Peyer's patch (tissue), 4 donors: Measurements from ENCODE around the gene TM9SF4. TPM values are rescaled to one million over a fixed set of nuclear protein-coding genes. Genes with fewer than 3 reads are reported as not detected.

Experiments
- DNase-seq, 3 donors: peaks; one replicate each; pipeline ENCODE4 v3.0.0-alpha.2; 2017 to 2019
- H3K27ac ChIP-seq, 4 donors: fragments of 200-600 bp; sonication (generic); one replicate each; pipeline ENCODE4 v1.5.1; 2016 to 2019
- H3K27me3 ChIP-seq, 2 donors: fragments of 200-600 bp; sonication (generic); one replicate each; pipeline ENCODE4 v1.5.1; 2019
- H3K36me3 ChIP-seq, 3 donors: fragments of 200-600 bp; sonication (generic); one replicate each; pipeline ENCODE4 v1.5.1; 2016 to 2019
- H3K4me1 ChIP-seq, 4 donors: fragments of 200-600 bp; sonication (generic); one replicate each; pipeline ENCODE4 v1.5.1; 2016 to 2019
- H3K4me3 ChIP-seq, 4 donors: fragments of 200-600 bp; sonication (generic); 1 replicate in 3 of 4; 2 replicates in 1 of 4; pipeline ENCODE4 v1.5.1; 2016 to 2019; ENCODE audit warnings: mild to moderate bottlenecking in 1 of 4
- H3K9me3 ChIP-seq, 4 donors: fragments of 200-600 bp; sonication (generic); one replicate each; pipeline ENCODE4 v1.5.1; 2016 to 2019; ENCODE audit warnings: mild to moderate bottlenecking in 1 of 4
- CTCF ChIP-seq, 6 experiments: fragments of 450-650 bp in 4 of 6; fragments of 200-600 bp in 2 of 6; sonication (generic) in 1 of 6; IDR thresholded peaks; one replicate each; pipeline ENCODE4 v1.5.1; 2017 to 2019; ENCODE audit warnings: antibody characterized with exemption in 6 of 6, mild to moderate bottlenecking in 3 of 6, moderate library complexity in 1 of 6
- POLR2A ChIP-seq, 2 donors: fragments of 450-650 bp; IDR thresholded peaks; one replicate each; pipeline ENCODE4 v1.5.1; 2017; ENCODE audit warnings: antibody characterized with exemption in 2 of 2, mild to moderate bottlenecking in 2 of 2, moderate library complexity in 2 of 2
- total RNA-seq, 4 donors: library from RNA; depleted of rRNA; stranded (reverse); fragments of >200 nt; gene quantifications; one replicate each; pipeline ENCODE4 v1.1.0, GENCODE V29; 2016

Gene TM9SF4
- total RNA-seq, 4 donors from 2014 or later, result 28.9 to 59.5 (median 45.5) TPM

DNA sequence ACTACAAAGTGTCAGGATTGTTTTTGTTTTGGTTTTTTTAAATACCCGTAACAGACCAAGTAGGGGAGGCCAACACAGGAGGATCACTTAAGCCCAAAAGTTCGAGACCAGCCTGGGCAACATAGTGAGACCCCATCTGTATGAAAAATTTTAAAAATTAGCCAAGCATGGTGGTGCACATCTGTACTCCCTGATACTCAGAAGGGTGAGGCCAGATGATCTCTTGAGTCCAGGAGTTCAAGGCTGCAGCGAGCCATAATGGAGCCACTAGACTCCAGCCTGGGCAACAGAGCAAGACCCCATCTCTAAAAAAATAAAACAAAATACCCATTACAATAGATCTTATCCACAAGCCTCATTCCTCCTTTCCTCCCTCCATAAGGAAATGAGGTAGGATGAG is 28.7 kb upstream of the TM9SF4 start:
- no peaks in the 10 kb centered on the region for H3K36me3 ChIP-seq
- H3K4me3 ChIP-seq, result no peak overlapping the region
- H3K27me3 ChIP-seq, result no peaks in the 10 kb centered on the region
- H3K27ac ChIP-seq, result no peak overlapping the region
- H3K9me3 ChIP-seq, result no peaks in the 10 kb centered on the region
- DNase-seq, result no peak
- TF ChIP-seq POLR2A (IDR thresholded peaks at IDR 0.05) (no peak), CTCF (IDR thresholded peaks at IDR 0.05) (no peak)
- H3K4me1 ChIP-seq, result no peaks in the 10 kb centered on the region

DNA sequence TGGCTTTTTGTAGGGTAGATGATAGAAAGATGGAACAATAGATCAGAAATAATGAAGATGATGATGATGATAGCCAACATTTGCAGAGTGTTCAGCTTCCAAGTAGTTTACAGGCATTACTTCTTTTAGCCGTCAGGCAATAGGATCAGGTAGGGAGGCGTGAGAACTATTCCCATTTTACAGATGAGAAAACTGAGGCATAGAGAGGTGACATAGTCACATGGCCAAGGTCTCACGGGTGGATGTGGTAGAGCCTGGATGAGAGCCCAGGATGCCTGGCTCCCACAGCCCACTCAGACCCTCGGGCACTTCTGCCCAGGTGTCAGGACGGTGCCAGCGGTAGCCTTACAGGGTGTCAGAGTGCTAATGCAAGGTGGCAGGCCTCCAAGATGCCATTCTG is 26.0 kb upstream of the TM9SF4 start:
- H3K4me3 ChIP-seq, result no peak overlapping the region
- no peaks in the 10 kb centered on the region for H3K9me3 ChIP-seq
- no peaks in the 10 kb centered on the region for H3K36me3 ChIP-seq
- no peak for DNase-seq
- H3K27me3 ChIP-seq, result no peaks in the 10 kb centered on the region
- H3K4me1 ChIP-seq, result no peaks in the 10 kb centered on the region
- H3K27ac ChIP-seq, result no peak overlapping the region
- TF ChIP-seq POLR2A (IDR thresholded peaks at IDR 0.05) (no peak), CTCF (IDR thresholded peaks at IDR 0.05) (no peak)

GRCh38 chr20:32087070-32087469 is 22.4 kb upstream of the TM9SF4 start:
- TF ChIP-seq CTCF (IDR thresholded peaks at IDR 0.05), result no peak
- TF ChIP-seq POLR2A (IDR thresholded peaks at IDR 0.05), result no peak
- H3K4me3 ChIP-seq, result no peak overlapping the region

DNA sequence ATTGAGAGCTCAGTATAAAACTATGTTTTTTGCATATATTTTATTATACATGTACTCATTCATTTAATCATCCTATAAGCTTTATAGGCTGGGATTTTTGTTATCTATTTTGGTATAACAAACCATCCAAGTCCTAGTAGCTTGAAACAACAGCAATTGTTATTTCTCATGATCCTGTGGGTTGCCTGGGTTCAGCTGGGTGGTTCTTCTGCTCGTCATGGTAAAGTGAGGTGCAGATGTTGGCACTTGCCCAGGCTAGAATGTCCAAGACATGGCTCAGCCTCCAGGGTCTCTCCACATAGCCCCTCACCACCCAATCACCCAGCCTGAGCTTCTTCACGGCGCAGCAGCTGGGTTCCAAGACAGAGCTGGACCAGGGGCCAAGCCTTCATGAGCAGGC is 20.8 kb upstream of the TM9SF4 start:
- TF ChIP-seq CTCF (IDR thresholded peaks at IDR 0.05), result no peak
- no peak for TF ChIP-seq POLR2A (IDR thresholded peaks at IDR 0.05)
- no peak for DNase-seq
- H3K4me1 ChIP-seq, result no peaks in the 10 kb centered on the region
- no peaks in the 10 kb centered on the region for H3K36me3 ChIP-seq
- H3K9me3 ChIP-seq, result no peaks in the 10 kb centered on the region
- H3K27ac ChIP-seq, result no peak overlapping the region
- H3K4me3 ChIP-seq, result no peak overlapping the region
- peaks cover 0 to 3% of the 10 kb centered on the region in 2 donors for H3K27me3 ChIP-seq

More at GRCh38 chr20:32087070-32087469, 22.4 kb upstream of the TM9SF4 start:
- no peak for DNase-seq
- Histone ChIP-seq H3K27ac (no peak overlapping the region), H3K4me1 (no peaks in the 10 kb centered on the region), H3K9me3 (no peaks in the 10 kb centered on the region), H3K27me3 (no peaks in the 10 kb centered on the region), H3K36me3 (no peaks in the 10 kb centered on the region)

DNA sequence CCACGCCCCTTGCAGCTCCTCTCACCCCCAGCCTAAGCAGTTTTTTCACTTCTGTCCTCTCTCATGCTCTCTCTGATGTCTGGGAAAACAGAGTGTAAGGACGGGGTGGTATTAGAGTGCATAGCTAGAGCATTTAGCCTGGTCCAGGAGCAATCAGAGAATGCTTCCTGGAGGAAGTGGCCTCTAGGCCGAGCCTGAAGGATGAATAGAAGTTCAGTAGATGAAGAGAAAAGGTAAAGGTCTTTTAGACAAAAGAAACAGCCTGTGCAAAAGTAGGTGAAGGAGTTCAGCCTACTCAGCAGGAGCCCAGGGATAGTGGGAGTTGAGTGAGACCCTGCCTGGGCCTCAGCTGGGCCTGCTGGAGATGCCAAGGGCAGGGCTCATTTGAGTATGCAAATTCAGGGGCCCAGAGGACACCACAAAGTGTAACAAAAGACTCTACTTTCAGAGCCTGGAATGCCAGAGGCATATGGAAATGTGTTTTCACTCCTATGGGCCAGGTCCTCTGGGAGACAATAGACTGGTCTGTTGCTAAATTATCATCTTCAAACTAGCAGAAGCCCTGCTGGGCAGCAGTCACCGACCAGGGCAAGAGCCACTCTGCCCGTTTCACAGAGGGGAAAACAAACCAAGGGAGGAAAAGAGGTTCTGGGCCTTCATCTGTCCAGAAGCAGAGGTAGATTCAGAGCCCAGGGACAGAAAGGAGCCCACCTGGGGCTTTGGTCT is 19.7 kb upstream of the TM9SF4 start:
- H3K27ac ChIP-seq, result no peak overlapping the region
- no peaks in the 10 kb centered on the region for H3K4me1 ChIP-seq
- H3K27me3 ChIP-seq, result peaks cover 0 to 4% of the 10 kb centered on the region in 2 donors
- DNase-seq, result no peak
- TF ChIP-seq CTCF (IDR thresholded peaks at IDR 0.05), result no peak
- no peak for TF ChIP-seq POLR2A (IDR thresholded peaks at IDR 0.05)
- no peak overlapping the region for H3K4me3 ChIP-seq
- no peaks in the 10 kb centered on the region for H3K9me3 ChIP-seq
- no peaks in the 10 kb centered on the region for H3K36me3 ChIP-seq
